Epithelial cell of prostate (primary cell): Measurements from ENCODE around the gene FUT3.

Source experiments
- DNase-seq: peaks from one replicate; pipeline ENCODE4 v3.0.0-alpha.2; 2011; ENCODE audit warnings: low read depth, low spot score
- H3K27ac ChIP-seq: fragments of 450-650 bp; 2 replicates; pipeline ENCODE4 v1.5.1; 2017; ENCODE audit warnings: mild to moderate bottlenecking

FUT3 gene

GRCh38 chr19:5805462-5806132, 45.7 kb downstream of the FUT3 start:
- no peak for DNase-seq

GRCh38 chr19:5804516-5805461, 46.5 kb downstream of the FUT3 start, which contains the start of gene NRTN:
NRTN (plus strand) TSS chr19:5805067; CDS start chr19:5824166, 19,099 bp downstream.
- H3K27ac ChIP-seq: no peak within 1 kb of the TSS
- no peak for DNase-seq

More at GRCh38 chr19:5805462-5806132, 45.7 kb downstream of the FUT3 start:
- no peak overlapping the region for H3K27ac ChIP-seq

- no peak for DNase-seq
- no peak overlapping the region for H3K27ac ChIP-seq
Measured at GRCh38 chr19:5803752-5804515, 47.3 kb downstream of the FUT3 start.

- H3K27ac ChIP-seq: no peak overlapping the region
- no peak for DNase-seq
Measured at GRCh38 chr19:5803441-5803751, 47.9 kb downstream of the FUT3 start.

- no peak for DNase-seq
- H3K27ac ChIP-seq: no peak overlapping the region
Measured at GRCh38 chr19:5801796-5802619, 49.2 kb downstream of the FUT3 start.

GRCh38 chr19:5800361-5801270, 50.6 kb downstream of the FUT3 start:
- no peak for DNase-seq
- no peak overlapping the region for H3K27ac ChIP-seq

GRCh38 chr19:5799247-5800241, 51.7 kb downstream of the FUT3 start:
- no peak for DNase-seq
- H3K27ac ChIP-seq: no peak overlapping the region

GRCh38 chr19:5798244-5798643, 53.0 kb downstream of the FUT3 start:
- H3K27ac ChIP-seq: no peak overlapping the region
- no peak for DNase-seq

- DNase-seq: no peak
- no peak overlapping the region for H3K27ac ChIP-seq
Measured at GRCh38 chr19:5795382-5795919, 55.8 kb downstream of the FUT3 start.

GRCh38 chr19:5793188-5793587, 58.1 kb downstream of the FUT3 start:
- no peak overlapping the region for H3K27ac ChIP-seq
- DNase-seq: no peak
